A673 (cell line): ENCODE measurements around the gene PAK5. TPM values are rescaled to one million over a fixed set of nuclear protein-coding genes. Genes with fewer than 3 reads are reported as not detected.

Experiments used
- BruUV-seq: library from RNA; stranded (reverse); fragments of 400-500 nt; replicated peaks from 2 replicates; lab custom pipeline; 2021; lab: Mats Ljungman, UMichigan
- CTCF ChIA-PET: fragments of 300-600 bp; sonication (Branson Sonifier 250); formaldehyde crosslinking; loops from one replicate; lab custom pipeline; 2022; ENCODE audit warnings: antibody characterized with exemption; lab: Charles Lee
- POLR2A ChIA-PET: fragments of 300-600 bp; sonication (Branson Sonifier 250); formaldehyde crosslinking; loops from one replicate; lab custom pipeline; 2022; ENCODE audit warnings: antibody characterized with exemption; ENCODE audit not compliant: low non-redundant PET; lab: Charles Lee
- DNase-seq: peaks from one replicate; pipeline ENCODE4 v3.0.0-alpha.2; 2015; ENCODE audit warnings: low spot score
- H3K27ac ChIP-seq: fragments of 200-600 bp; sonication (generic); 2 replicates; pipeline ENCODE4 v1.5.1; 2016; ENCODE audit warnings: mixed run types, low read depth, mild to moderate bottlenecking, mixed read lengths, antibody characterized with exemption, low read length; ENCODE audit not compliant: poor library complexity, severe bottlenecking
- H3K27me3 ChIP-seq: fragments of 200-600 bp; sonication (generic); replicated peaks from 2 replicates; pipeline ENCODE4 v1.6.1; 2017; ENCODE audit warnings: mixed run types, low read depth, mild to moderate bottlenecking, mixed read lengths, antibody characterized with exemption, low read length; ENCODE audit not compliant: insufficient read depth, poor library complexity
- H3K36me3 ChIP-seq: fragments of 200-600 bp; sonication (generic); 2 replicates; pipeline ENCODE4 v1.6.1; 2016; ENCODE audit warnings: mixed run types, mild to moderate bottlenecking, mixed read lengths, antibody characterized with exemption, low read length; ENCODE audit not compliant: insufficient read depth, poor library complexity, severe bottlenecking
- H3K4me1 ChIP-seq: fragments of 200-600 bp; sonication (generic); 2 replicates; pipeline ENCODE4 v1.6.1; 2017; ENCODE audit warnings: mixed run types, mild to moderate bottlenecking, mixed read lengths, antibody characterized with exemption, low read length; ENCODE audit not compliant: insufficient read depth, poor library complexity, severe bottlenecking
- H3K4me3 ChIP-seq: fragments of 200-600 bp; sonication (generic); 2 replicates; pipeline ENCODE4 v1.5.1; 2016; ENCODE audit warnings: low read depth, mixed run types, mild to moderate bottlenecking, mixed read lengths, low read length; ENCODE audit not compliant: poor library complexity, severe bottlenecking
- H3K9me3 ChIP-seq: fragments of 200-600 bp; sonication (generic); 2 replicates; pipeline ENCODE4 v1.6.1; 2016; ENCODE audit warnings: mixed run types, low read depth, mild to moderate bottlenecking, mixed read lengths, antibody characterized with exemption, low read length; ENCODE audit not compliant: poor library complexity, severe bottlenecking
- CTCF ChIP-seq: fragments of 300-800, 200-600 bp; sonication (generic); conservative IDR thresholded peaks from 2 replicates; pipeline ENCODE4 v1.5.1; 2017; ENCODE audit warnings: low read depth, mild to moderate bottlenecking, antibody characterized with exemption, low read length, moderate library complexity, mixed read lengths
- EZH2 ChIP-seq: fragments of 200-600 bp; sonication (generic); IDR thresholded peaks from 2 replicates; pipeline ENCODE4 v1.6.1; 2017; ENCODE audit warnings: borderline replicate concordance, low read depth, mild to moderate bottlenecking, mixed read lengths, antibody characterized with exemption, low read length; ENCODE audit not compliant: poor library complexity, severe bottlenecking
- intact Hi-C: fragments of 100-400 bp; cut with micrococcal nuclease; formaldehyde crosslinking; loops from one replicate; pipeline ENCODE4 v1.10.0; 2022; ENCODE audit not compliant: unreplicated experiment
- total RNA-seq: library from RNA; stranded (reverse); gene quantifications from 2 replicates; pipeline ENCODE4 v1.2.3, GENCODE V29; 2021

PAK5 gene
- total RNA-seq, 1 experiment from 2014 or later: not detected

- Histone ChIP-seq H3K4me3 (no peak overlapping the region), H3K27ac (no peak overlapping the region), H3K4me1 (no peaks in the 10 kb centered on the region), H3K9me3 (no peaks in the 10 kb centered on the region), H3K27me3 (no peaks in the 10 kb centered on the region), H3K36me3 (no peaks in the 10 kb centered on the region)
- intact Hi-C loops: no loop called here
- ChIA-PET POLR2A (interaction anchor here (0.6 kb wide), 1 partner anchor 130 kb away, joined by 3 read pairs; no protein-coding TSS in a partner anchor), CTCF (no interaction called here)
- no peak for DNase-seq
- TF ChIP-seq CTCF (no peak), EZH2 (no peak)
- no TSS peak for BruUV-seq
Measured at GRCh38 chr20:9499126-9499899, 339.6 kb downstream of the PAK5 start.

- BruUV-seq: no TSS peak
- DNase-seq: no peak
- H3K4me1 ChIP-seq: no peaks in the 10 kb centered on the region
- CTCF ChIA-PET: no interaction called here
- H3K27me3 ChIP-seq: no peaks in the 10 kb centered on the region
- TF ChIP-seq CTCF: no peak
- TF ChIP-seq EZH2: no peak
- POLR2A ChIA-PET: no interaction called here
- no peak overlapping the region for H3K4me3 ChIP-seq
- no peaks in the 10 kb centered on the region for H3K9me3 ChIP-seq
- no peak overlapping the region for H3K27ac ChIP-seq
- intact Hi-C loops: no loop called here
- no peaks in the 10 kb centered on the region for H3K36me3 ChIP-seq
Measured at GRCh38 chr20:9498322-9498721, 340.6 kb downstream of the PAK5 start.

- ChIA-PET CTCF (no interaction called here), POLR2A (no interaction called here)
- DNase-seq: no peak
- BruUV-seq: no TSS peak
- TF ChIP-seq CTCF: no peak
- no peak for TF ChIP-seq EZH2
- intact Hi-C loops: no loop called here
- H3K4me3 ChIP-seq: no peak overlapping the region
- no peaks in the 10 kb centered on the region for H3K36me3 ChIP-seq
- no peaks in the 10 kb centered on the region for H3K9me3 ChIP-seq
- no peak overlapping the region for H3K27ac ChIP-seq
- no peaks in the 10 kb centered on the region for H3K4me1 ChIP-seq
- no peaks in the 10 kb centered on the region for H3K27me3 ChIP-seq
Measured at GRCh38 chr20:9496155-9496554, 342.7 kb downstream of the PAK5 start.
